OCI-LY1 (cell line): ENCODE measurements around the gene RABGEF1.

Experiments used
- CTCF ChIP-seq: fragments of 200-600 bp; sonication (generic), shearing (Covaris generic); IDR thresholded peaks from 2 replicates; pipeline ENCODE4 v1.5.1; 2017; ENCODE audit warnings: mild to moderate bottlenecking, antibody characterized with exemption, low read length, moderate library complexity, mixed read lengths
- EZH2 ChIP-seq: fragments of 200-600 bp; sonication (generic), shearing (Covaris generic); IDR thresholded peaks from 2 replicates; pipeline ENCODE4 v1.8.0; 2017; ENCODE audit warnings: borderline replicate concordance, mixed run types, mild to moderate bottlenecking, antibody characterized with exemption, low read length, moderate library complexity, mixed read lengths

DNA sequence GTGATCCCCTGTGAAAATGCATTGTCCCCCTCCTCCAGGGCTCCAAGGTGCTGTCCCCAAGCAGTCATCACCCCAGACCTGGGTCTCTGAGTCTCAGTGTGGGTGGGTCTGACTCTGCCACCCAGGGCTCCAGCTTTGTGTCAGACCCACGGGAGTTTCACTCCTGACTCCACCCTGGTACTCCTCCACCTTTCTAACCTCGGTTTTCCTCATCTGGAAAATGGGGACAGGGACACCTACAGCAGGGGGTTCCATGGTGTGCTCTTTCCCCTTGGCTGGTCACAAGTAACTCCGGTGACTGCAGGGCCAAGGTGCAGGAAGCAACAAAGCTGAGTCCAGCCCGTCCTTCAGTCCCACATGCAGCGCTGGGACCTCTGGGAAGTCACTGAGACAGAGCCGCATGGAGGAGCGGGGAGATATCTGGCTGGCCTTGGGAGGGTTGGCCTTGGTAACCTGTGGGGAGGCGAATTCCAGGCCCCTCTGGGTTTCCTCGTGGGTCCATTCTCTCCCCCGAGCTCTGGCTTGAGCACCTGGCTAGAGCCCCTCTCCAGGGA is 41.8 kb upstream of the RABGEF1 start:
- TF ChIP-seq CTCF (no peak), EZH2 (no peak)
